ENCODE data around the gene ESPL1.

Gene ESPL1

DNA sequence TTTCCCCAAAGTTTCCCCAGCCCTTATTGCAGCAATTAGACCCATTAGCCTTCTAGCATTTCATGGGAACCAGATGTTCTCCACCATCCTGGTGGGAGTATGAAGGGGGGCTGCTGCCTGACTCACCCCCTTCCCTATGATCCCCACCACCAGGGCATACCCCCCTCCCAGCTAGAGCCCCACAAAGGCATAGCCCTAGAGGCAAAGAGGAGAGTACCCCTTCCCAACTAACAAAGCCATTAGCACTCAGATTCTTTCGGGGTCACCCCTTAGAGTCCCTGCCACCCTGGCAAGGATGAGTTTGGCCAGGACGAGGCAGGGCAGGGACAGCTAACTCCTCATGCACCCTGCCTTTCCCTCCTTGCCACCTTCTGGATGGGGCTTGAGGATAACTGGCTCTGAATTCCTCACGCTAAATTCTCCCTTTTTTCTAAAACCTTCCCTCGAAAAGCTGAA, 45.3 kb upstream of the ESPL1 start:
- Histone ChIP-seq H3K4me3 (peak overlapping the region in 7 of 10 experiments; percentile 16 to 89 (median 75); a peak in 11 of 20 replicates), H3K4me1 (peaks cover 58 to 74% (median 69%) of the 10 kb centered on the region in 10 experiments), H3K27me3 (no peaks in the 10 kb centered on the region), H4K20me1 (no peaks in the 10 kb centered on the region), H3K9ac (peak overlapping the region; percentile 50 to 91 (median 86); a peak in 21 of 22 replicates), H3K4me2 (peak overlapping the region; percentile 81 to 99 (median 97)), H3K9me3 (replicated peaks in 1 of 11) (no peaks in the 10 kb centered on the region), H3K36me3 (peaks cover 0 to 16% (median 0%) of the 10 kb centered on the region in 11 experiments; a peak in 8 of 22 replicates), H3K27ac (peak overlapping the region in 10 of 11 experiments; percentile 78 to 96 (median 92); a peak in 18 of 22 replicates)
- TF ChIP-seq Cebpa-rat (IDR thresholded peaks at IDR 0.05) = no peak

DNA sequence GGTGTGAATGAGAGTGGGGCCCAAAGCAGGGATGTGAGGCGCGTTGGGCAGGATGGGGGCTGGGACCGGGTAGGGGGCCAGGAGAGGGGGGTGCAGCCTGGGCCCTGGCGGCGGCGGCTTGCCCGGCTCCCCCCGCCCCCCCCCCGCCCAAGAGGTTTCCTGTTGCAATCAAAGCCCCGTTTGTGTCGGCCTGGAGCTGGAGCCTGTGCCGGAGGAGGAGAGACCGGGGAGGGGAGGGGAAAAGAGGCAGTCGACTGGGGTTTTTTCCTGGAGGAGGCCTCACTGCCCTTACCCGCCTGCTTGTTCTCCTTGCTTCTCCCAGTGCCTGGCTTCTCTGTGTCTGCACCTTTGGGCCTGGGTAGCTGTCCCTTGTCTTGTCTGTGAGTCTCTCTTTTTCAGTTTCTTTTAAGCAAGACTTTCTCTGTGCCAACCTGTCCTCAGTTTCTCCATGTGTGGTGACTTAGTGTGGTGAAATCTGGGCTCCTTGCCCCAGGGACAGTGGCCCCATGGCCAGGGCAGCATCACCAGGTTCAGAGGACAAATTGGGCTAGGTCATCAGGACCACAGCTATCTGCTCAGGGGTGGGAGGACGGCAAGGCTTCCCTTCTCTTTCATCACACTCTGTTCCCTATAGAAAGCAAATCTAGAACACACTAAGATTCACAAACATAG, 44.6 kb upstream of the ESPL1 start:
- H3K9ac ChIP-seq = peak overlapping the region; percentile 50 to 91 (median 86); a peak in 20 of 22 replicates
- no peak for TF ChIP-seq Cebpa-rat (IDR thresholded peaks at IDR 0.05)

DNA sequence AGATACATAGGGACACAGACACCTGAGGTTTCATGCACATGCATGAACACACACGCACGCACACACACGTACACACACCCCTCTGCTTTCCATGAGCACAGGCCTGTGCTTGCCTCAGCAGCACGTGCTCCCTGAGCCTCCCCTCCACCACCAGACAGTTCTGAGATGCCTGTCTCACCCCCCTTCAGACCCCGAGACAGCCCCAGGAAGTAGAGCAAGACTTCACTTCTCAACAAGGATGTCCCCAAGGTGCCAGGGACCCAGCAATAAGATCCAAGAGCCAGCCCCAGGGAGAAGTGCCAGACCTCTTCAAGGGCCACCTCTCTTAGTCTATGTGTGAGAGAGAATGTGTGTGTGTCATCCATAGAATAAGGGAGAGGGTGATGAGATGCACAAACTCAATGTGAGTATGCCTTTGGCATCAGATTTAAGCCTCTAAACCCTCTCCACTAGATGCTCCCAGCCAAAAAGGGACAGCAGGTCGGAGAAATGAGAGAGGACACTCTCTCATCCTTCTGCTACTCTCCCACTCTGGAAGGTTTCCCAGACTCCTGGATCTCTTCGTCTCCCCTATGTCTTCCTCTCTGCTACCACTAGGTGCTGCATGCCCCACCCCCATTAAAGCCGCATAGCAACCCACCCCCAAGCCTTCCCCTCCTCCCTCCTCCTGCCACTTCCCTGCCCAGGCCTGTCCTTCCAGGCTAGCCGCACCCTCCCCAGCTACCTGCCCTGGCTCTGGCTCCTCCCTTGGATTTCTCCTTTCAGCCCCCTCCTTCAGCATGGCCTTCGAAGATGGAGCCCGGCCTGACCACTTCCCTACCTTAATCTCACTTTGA, 43.8 kb upstream of the ESPL1 start:
- no peaks in the 10 kb centered on the region for H3K27me3 ChIP-seq
- H3K36me3 ChIP-seq = peaks cover 0 to 20% (median 0%) of the 10 kb centered on the region in 11 experiments; a peak in 8 of 22 replicates
- H3K9ac ChIP-seq = peak overlapping the region; percentile 50 to 91 (median 86); a peak in 19 of 22 replicates
- peak overlapping the region; percentile 60 to 96 (median 92); a peak in 20 of 22 replicates for H3K27ac ChIP-seq
- peak overlapping the region in 6 of 10 experiments; percentile 25 to 89 (median 48); a peak in 8 of 20 replicates for H3K4me3 ChIP-seq
- no peaks in the 10 kb centered on the region for H4K20me1 ChIP-seq
- H3K9me3 ChIP-seq (replicated peaks in 1 of 11) = no peaks in the 10 kb centered on the region
- TF ChIP-seq Cebpa-rat (IDR thresholded peaks at IDR 0.05) = no peak
- peaks cover 45 to 75% (median 66%) of the 10 kb centered on the region in 10 experiments for H3K4me1 ChIP-seq
- H3K4me2 ChIP-seq = peak overlapping the region; percentile 81 to 99 (median 97)

More for the DNA sequence above, 44.6 kb upstream of the ESPL1 start:
- Histone ChIP-seq H3K36me3 (peaks cover 0 to 20% (median 0%) of the 10 kb centered on the region in 11 experiments; a peak in 8 of 22 replicates), H3K27ac (peak overlapping the region; percentile 60 to 96 (median 92); a peak in 20 of 22 replicates), H3K4me3 (peak overlapping the region in 7 of 10 experiments; percentile 25 to 89 (median 62); a peak in 13 of 20 replicates), H3K27me3 (no peaks in the 10 kb centered on the region), H3K4me1 (peaks cover 51 to 74% (median 66%) of the 10 kb centered on the region in 10 experiments), H3K4me2 (peak overlapping the region; percentile 81 to 99 (median 97)), H3K9me3 (replicated peaks in 1 of 11) (no peaks in the 10 kb centered on the region), H4K20me1 (no peaks in the 10 kb centered on the region)

DNA sequence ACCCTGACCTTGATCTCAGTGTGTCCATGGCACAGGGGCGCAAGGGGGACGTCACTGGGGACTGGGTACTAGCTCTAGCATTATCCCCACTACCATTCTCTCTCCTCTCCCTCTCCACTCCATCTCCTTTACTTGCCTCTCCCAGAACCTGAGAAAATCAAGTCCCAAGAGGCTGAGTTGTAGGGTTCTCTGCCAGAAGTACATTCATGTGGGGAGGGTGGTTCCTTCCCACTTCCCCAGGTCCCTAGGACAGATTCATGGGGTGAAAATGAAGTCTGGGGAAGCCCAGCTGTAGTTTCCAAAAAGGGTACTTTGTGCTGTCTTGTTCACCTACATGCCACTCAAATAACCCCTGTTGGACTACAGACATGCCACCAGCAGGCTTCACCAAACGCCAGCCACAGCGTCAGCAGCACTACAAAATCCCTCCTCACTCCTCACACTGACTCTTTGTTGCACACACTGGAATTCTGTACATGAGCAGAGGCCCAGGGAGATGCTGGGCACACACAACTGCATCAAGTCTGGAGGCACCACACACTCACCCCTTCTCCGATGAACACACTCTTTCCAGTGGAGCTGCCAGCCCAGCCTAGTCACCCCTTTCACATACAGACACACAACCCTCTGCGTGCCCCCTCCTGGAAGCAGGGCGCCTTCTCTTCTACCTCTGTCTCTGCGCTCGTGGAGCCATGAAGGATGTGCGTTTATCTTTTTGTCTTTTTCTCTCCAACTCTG, 43.0 kb upstream of the ESPL1 start:
- H3K4me2 ChIP-seq = peak overlapping the region; percentile 81 to 99 (median 97)
- peak overlapping the region in 4 of 11 experiments; percentile 17 to 87 (median 38); a peak in 5 of 22 replicates for H3K9ac ChIP-seq
- peak overlapping the region in 6 of 11 experiments; percentile 86 to 94 (median 92); a peak in 9 of 22 replicates for H3K27ac ChIP-seq
- H3K9me3 ChIP-seq (replicated peaks in 1 of 11) = no peaks in the 10 kb centered on the region
- peaks cover 40 to 81% (median 66%) of the 10 kb centered on the region in 10 experiments for H3K4me1 ChIP-seq
- no peaks in the 10 kb centered on the region for H4K20me1 ChIP-seq
- no peaks in the 10 kb centered on the region for H3K27me3 ChIP-seq
- TF ChIP-seq Cebpa-rat (IDR thresholded peaks at IDR 0.05) = no peak
- H3K36me3 ChIP-seq = peaks cover 0 to 20% (median 0%) of the 10 kb centered on the region in 11 experiments; a peak in 8 of 22 replicates
- no peak overlapping the region for H3K4me3 ChIP-seq

DNA sequence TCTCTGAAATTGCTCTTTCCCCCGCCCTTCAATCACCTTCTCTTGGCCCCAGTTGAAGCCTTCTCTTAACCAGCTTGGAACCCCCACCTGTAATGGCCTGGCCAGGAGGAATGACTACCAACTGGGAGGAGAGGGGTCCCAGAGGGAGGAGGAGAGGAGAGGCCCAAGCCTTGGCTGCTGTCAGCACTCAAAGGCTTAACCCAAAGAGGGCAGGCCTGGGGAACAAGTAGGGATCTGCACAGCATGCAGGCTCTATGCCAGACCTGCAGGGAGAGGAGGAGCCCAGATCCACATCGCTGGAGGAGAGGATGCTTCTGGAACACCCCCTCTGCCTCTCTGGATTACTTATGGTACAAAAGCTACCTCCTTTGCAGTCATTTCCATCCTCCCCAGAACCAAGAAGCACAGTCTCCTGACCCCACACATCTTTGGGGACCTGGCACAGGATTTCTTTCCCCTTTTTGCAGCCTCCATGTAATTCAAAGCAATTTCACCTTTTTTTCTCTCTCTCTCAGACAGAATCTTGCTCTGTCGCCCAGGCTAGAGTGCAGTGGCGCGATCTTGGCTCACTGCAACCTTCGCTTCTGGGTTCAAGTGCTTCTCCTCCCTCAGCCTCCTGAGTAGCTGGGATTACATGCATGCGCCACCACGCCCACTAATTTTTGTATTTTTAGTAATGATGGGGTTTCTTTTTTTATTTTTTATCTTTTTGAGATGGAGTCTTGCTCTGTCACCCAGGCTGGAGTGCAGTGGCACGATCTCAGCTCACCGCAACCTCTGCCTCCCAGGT, 42.3 kb upstream of the ESPL1 start:
- Histone ChIP-seq H3K9me3 (replicated peaks in 1 of 11) (no peaks in the 10 kb centered on the region), H3K27me3 (no peaks in the 10 kb centered on the region), H3K4me1 (peaks cover 40 to 87% (median 71%) of the 10 kb centered on the region in 10 experiments), H3K4me2 (peak overlapping the region; percentile 81 to 99 (median 97); a peak in 19 of 22 replicates), H3K4me3 (no peak overlapping the region), H3K27ac (peak overlapping the region in 2 of 11 experiments; percentile 88 to 93; a peak in 3 of 22 replicates), H4K20me1 (no peaks in the 10 kb centered on the region), H3K9ac (no peak overlapping the region; a peak in 1 of 22 replicates), H3K36me3 (peaks cover 0 to 20% (median 0%) of the 10 kb centered on the region in 11 experiments; a peak in 8 of 22 replicates)
- TF ChIP-seq Cebpa-rat (IDR thresholded peaks at IDR 0.05) = no peak

DNA sequence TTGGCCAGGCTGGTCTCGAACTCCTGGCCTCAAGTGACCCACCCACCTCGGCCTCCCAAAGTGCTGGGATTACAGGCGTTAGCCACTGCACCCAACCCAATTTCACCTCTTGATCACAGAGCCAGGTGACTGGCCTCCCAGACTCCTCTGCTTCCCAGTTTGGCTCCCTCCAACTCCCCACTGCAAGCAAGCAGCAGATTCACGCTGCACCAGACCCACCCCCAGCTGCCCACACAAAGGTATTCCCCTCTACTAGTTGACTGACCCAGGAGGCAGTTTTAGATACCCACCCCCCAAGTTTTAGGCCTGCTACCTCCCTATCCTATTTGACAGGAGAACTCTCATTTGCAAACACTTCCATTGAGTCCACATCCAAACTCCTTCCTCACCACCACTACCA, 41.3 kb upstream of the ESPL1 start:
- Histone ChIP-seq H3K27ac (no peak overlapping the region), H3K4me3 (no peak overlapping the region), H3K27me3 (no peaks in the 10 kb centered on the region), H3K4me1 (peaks cover 50 to 96% (median 78%) of the 10 kb centered on the region in 10 experiments), H4K20me1 (no peaks in the 10 kb centered on the region), H3K9ac (no peak overlapping the region), H3K9me3 (replicated peaks in 1 of 11) (no peaks in the 10 kb centered on the region), H3K4me2 (0 out of 22 replicates have a peak overlapping the region, but pooled peaks of 1 of the 11 experiments have one; percentile 54), H3K36me3 (peaks cover 0 to 20% (median 0%) of the 10 kb centered on the region in 11 experiments; a peak in 8 of 22 replicates)
- no peak for TF ChIP-seq Cebpa-rat (IDR thresholded peaks at IDR 0.05)

DNA sequence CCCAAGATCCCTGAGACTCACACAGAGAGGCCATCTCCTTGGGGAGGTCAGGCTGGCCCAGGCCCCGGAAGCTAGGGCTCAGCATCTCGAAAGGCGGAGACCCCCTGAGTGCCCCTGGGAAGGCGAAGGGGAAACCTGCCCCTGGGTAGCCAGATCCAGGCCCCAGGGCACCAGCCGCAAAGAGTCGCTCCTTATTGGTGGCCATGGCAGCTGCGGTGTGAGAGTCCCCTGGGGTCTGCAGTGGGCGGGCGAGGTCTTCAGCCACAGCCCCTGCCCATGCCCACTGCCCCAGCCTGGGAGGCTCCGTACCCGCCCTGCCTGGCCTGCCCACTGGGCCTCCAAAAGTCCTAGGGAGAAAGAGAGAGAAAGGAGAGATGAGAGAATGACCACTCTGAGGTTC, 40.8 kb upstream of the ESPL1 start:
- Histone ChIP-seq H4K20me1 (no peaks in the 10 kb centered on the region), H3K4me2 (peak overlapping the region in 4 of 11 experiments; percentile 19 to 56 (median 54); a peak in 4 of 22 replicates), H3K4me3 (no peak overlapping the region), H3K9me3 (replicated peaks in 1 of 11) (no peaks in the 10 kb centered on the region), H3K36me3 (peaks cover 0 to 20% (median 0%) of the 10 kb centered on the region in 11 experiments; a peak in 8 of 22 replicates), H3K27me3 (no peaks in the 10 kb centered on the region), H3K27ac (peak overlapping the region in 2 of 11 experiments; percentile 15 to 25; a peak in 1 of 22 replicates), H3K9ac (0 out of 22 replicates have a peak overlapping the region, but pooled peaks of 1 of the 11 experiments have one; percentile 2), H3K4me1 (peaks cover 46 to 92% (median 75%) of the 10 kb centered on the region in 10 experiments)
- no peak for TF ChIP-seq Cebpa-rat (IDR thresholded peaks at IDR 0.05)
